HG03565 (cell line): ENCODE data around the gene GGA1.

ENCODE experiments used
- ATAC-seq: cut with Tn5 transposase; IDR thresholded peaks from one replicate; pipeline ENCODE4 v1.9.1; 2021; ENCODE audit warnings: mild to moderate bottlenecking, moderate library complexity; ENCODE audit not compliant: unreplicated experiment

Gene GGA1

GRCh38 chr22:37672920-37673455 lies 64.4 kb downstream of the GGA1 start:
- ATAC-seq, result no peak

DNA sequence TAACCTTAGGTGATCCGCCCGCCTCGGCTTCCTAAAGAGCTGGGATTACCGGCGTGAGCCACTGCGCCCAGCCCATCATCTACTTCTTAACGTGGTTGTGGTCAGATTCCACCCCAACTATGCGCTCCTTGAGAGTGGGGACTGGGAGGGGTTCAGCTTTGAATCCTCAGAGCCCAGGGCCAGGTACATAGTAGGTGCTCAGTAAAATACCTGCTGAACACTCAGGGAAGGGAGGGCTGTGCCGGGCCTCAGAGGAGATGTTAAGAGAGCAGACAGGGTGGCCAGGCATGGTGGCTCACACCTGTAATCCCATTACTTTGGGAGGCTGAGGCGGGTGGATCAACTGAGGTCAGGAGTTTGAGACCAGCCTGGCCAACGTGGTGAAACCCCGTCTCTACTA lies 65.6 kb downstream of the GGA1 start:
- no peak for ATAC-seq

DNA sequence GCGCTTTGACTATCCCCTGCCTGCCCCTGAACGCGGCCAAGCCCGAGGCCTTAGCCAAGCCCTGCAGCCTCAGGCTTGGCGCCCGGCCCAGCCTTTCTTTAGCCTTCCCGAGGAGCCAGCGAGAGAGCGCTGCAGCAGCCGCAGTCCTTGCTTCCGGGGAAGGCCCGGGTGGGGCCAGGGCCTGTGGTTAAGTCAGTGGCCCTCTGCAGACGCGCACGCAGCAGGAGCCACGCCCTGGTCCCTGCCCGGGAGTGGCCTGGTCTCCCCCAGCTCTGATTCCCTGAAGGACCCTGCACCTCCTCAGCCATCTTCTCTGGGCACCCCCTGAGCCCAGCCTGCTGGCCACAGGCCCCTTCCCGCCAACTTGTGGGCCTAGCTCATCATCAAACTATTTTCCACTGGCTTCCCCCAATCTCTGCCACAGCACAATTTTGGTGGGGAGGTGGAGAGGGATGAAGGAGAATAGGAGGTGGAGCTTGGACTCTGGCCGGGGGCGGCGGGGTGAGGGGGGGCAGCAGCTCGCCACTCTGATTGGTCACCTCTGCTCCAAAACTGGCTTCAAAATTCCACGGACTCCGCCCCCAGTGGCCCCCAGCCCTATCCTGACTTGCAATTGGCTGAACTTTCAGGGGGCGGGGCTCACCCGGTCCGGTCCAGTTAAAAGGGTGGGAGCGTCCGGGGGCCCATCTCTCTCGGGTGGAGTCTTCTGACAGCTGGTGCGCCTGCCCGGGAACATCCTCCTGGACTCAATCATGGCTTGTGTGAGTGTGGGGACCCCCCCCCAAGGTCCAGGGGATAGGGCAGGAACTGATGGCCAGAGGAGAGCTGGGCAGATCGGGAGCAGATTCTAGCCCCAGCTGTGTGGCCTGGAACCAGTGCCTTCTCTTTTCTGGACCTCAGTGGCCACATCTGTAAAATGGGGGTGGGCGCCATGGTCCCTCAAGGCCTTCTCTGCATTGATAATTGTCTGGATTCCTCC lies 66.6 kb downstream of the GGA1 start, which contains the start of gene LGALS1:
LGALS1 (plus strand) TSS at position 686 of the 979 bp plus-strand sequence; CDS start at position 753, 67 bp downstream.
- ATAC-seq, result peak; percentile 30

- no peak for ATAC-seq
Measured at GRCh38 chr22:37675930-37676735, 67.5 kb downstream of the GGA1 start.

- peak; percentile 35 for ATAC-seq
Measured at GRCh38 chr22:37676736-37677492, 68.3 kb downstream of the GGA1 start.

DNA sequence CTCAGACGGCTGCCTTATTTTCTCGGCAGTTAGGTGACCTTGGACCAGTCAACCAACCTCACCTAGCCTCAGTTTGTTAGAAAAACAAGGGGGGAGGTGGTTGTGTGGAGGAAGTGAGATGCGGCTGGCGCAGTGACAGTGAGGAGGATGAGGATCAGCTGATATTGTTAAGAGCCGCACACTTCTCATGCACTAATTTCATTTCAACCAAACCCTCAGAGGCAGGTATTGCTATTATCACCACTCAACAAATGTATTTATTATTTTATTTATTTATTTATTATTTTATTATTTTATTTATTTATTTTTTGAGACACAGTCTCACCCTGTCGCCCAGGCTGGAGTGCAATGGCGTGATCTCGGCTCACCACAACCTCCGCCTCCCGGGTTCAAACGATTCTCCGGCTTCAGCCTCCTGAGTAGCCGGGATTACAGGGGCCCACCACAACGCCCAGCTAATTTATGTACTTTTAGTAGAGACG lies 68.9 kb downstream of the GGA1 start:
- ATAC-seq, result peak; percentile 5

- ATAC-seq, result no peak
Measured at GRCh38 chr22:37678372-37678771, 69.7 kb downstream of the GGA1 start.

- no peak for ATAC-seq
Measured at GRCh38 chr22:37679670-37680069, 71.0 kb downstream of the GGA1 start.

DNA sequence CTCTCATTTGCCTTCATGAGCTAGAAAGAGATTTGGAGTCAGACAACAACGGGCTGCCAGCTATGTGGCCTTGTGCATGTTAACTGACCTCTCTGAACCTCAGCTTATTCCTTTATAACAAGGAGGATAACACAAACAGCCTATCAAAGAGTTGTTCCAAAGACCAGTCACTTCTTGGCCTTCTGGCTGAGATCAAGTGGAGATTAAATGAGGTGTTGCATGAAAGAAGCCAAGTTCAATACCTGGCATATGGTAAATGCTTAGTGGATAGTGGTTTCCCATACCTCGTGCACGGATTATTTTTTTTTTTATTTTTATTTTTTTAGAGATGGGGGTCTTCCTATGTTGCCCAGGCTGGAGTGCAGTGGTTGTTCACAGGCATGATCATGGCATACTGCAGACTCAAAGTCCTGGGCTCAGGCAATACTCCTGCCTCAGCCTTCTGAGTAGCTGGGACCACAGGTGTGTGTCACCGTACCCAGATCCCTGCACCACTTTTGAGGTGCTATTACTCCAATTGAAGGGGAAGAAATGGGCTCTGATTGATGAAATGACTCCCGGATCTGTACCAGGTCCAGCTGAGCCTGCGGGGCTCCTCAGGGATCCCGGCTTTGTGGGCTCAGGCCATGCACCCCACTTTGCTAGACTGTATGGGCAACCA lies 71.7 kb downstream of the GGA1 start:
- ATAC-seq, result no peak

- no peak for ATAC-seq
Measured at GRCh38 chr22:37681001-37681424, 72.4 kb downstream of the GGA1 start.

- ATAC-seq, result no peak
Measured at GRCh38 chr22:37681556-37682049, 73.0 kb downstream of the GGA1 start.
